ENCODE measurements around the gene MORF4L1.
"Not testable (repeated sequence)": the region's sequence is repeated elsewhere in the genome, so short reads cannot be mapped to it uniquely, and the experiment has no call there.

MORF4L1 gene

DNA sequence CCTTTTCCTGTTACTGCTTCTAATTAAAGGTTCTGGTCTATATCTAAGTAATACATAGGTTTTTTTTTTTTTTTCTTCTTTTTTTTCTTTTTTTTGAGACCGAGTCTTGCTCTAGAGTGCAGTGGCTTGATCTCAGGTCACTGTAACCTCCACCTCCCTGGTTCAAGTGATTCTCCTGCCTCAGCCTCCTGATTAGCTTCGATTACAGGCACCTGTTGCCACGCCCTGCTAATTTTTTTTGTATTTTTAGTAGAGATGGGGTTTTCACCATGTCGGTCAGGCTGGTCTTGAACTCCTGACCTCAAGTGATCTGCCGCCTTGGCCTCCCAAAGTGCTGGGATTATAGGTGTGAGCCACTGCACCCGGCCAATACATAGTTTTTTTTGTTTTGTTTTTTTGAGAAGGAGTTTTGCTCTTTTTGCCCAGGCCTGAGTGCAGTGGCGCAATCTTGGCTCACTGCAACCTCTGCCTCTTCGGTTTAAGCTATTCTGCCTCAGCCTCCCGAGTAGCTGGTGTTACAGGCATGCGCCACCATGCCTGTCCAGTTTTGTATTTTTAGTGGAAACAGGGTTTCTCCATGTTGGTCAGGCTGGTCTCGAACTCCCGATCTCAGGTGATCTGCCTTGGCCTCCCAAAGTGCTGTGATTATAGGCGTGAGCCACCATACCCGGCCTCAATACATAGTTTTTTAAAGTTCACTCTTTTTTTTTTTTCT is 28.3 kb downstream of the MORF4L1 start:
- DNase-seq (ENCODE audit: low read depth in 2 of 2): not testable (repeated sequence)

DNA sequence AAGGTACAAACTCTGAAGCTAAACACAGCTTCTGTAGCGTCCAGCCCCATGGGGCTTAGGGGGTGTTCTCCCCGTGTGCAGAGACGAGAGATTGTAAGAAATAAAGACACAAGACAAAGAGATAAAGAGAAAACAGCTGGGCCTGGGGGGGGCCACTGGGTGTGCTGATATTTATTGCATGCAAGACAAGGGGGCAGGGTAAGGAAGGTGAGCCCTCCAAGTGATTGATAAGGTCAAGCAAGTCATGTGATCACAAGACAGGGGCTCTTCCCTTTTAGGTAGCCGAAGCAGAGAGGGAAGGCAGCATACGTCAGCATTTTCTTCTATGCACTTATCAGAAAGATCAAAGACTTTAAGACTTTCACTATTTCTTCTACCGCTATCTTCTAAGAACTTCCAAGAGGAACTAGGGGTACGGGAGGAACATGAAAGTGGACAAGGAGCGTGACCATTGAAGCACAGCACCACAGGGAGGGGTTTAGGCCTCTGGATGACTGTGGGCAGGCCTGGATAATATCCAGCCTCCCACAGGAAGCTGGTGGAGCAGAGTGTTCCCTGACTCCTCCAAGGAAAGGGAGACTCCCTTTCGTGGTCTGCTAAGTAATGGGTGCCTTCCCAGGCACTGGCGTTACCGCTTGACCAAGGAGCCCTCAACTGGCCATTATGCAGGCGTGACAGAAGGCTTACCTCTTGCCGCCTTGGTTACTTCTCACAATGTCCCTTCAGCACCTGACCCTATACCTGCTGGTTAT is 29.8 kb downstream of the MORF4L1 start:
- not testable (repeated sequence) for DNase-seq (ENCODE audit: low read depth in 2 of 2)

DNA sequence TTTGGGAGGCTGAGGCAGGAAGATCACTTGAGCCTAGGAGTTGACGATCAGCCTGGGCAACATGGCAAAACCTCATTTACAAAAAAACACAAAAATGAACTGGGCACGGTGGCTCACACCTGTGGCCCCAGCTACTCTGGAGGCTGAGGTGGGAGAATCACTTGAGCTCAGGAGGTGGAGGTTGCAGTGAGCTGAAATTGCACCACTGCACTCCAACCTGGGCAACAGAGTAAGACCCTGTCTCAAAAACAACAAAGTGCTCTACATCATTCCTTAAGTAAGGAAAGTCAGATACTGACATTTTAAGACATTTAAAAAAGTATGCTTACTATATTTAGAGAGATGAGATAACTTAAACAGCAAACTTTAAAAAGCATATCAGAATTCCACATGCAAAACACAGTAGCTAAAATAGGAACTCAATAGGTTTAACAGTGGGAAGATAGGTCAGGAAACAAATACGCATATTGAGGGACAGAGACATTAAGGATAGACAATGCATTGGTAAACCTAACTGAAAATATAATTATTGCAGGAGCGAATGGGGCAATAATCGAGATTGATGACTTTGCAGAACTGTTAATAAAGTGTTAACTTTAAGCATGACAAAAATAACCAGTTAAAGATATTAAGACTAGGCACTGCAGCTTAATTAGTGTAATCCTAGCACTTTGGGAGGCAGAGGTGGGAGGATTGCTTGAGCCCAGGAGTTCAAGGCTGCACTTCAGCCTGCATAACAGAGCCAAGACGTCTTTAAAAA is 32.1 kb downstream of the MORF4L1 start:
- DNase-seq (ENCODE audit: low read depth in 2 of 2): no peak

DNA sequence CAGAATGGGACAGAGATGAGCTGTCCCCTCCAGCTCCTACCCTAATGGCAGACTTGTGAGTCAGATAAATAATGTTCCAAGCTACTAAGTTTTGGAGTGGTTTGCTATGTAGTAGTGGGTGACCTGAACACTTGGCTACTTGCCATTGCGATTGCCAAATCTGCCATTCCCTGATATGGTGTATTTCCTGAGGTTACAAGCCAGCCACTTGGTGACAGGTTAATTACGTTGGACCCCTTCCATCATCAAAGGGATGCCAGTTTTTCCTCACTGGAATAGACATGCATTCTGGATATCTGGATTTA is 33.6 kb downstream of the MORF4L1 start:
- DNase-seq (ENCODE audit: low read depth in 2 of 2): no peak

DNA sequence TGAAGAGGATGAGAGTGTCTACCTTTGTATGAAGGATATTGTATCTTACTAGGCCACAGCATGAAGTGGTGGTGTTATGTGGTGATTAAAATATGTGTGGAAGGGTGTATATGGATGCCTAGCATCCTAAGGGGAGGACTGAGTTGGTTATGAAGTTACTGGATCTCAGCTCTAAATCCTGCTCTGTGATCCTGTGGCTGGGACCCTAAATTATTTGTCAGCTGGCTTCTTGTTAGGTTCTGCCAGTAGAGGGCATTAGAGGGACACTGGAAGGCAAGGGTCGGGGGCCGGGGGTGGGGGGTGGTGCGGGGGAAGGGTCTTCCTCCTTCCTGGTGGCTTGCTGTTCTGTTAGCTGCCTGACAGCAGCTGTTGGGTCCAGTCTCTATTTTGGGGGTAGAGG is 34.9 kb downstream of the MORF4L1 start:
- DNase-seq (ENCODE audit: low read depth in 2 of 2): no peak

DNA sequence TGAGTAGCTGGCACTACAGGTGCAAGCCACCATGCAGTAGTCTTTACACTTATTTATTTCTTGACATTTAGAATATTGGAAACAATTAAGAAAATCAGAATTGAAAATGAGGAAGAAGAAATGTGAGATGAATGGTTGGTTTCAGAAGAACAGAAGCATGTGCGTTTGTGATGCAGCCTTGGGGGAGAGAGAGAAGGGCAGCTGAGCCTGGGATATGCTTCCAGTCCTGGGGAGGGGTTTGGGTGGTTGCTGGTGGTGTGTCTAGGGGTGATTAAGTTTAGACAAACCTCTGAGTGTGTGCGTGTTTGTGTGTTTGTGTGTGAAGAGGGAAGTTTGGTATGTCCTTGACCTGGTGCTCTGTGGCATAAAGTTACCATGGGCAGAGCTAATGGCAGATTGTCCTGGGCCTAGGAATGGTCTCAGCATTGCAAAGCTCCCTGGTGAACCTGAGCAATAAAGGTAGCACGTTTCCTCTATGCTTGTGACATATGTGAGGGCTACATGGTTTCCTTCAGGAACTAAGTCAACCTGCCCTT is 36.5 kb downstream of the MORF4L1 start:
- DNase-seq (ENCODE audit: low read depth in 2 of 2): no peak

DNA sequence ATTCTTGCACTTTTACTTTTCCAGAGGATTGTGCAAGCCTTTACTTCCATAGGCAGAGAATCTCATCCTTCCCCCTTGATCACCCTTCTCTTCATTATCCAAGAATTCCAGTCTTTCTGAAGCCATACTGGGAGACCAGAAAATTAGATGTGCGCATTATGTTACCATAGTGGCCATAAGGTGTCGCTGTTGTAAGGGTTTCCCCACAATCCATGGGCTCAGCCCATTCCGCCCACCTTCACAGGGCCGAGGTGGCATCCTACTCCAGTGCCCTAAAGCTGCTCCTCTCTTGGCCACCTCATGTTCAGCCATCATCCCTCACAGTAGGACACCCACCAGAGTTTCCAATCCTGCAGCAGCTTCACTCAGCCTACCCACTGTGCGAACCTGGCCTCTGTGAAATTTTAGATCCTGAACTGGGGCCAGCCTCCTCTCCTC is 37.1 kb downstream of the MORF4L1 start:
- no peak for DNase-seq (ENCODE audit: low read depth in 2 of 2)

DNA sequence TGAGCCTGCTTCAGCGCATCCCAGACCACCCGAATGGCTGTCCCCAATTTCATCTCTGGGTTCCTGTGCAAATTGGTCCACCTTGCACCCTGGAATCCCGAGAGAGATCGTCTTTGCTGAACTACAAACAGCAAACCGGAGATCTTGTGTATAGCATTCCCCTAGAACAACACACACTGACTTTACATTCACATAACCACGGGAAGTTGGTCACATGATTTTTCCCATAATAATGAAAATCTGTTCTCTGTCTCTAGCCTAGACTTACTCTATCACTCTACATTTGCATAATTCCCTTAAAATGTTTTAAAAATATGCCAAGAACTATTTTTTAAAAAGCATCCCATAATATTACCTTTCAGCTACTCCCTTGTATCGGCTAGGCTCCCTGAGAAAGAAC is 37.6 kb downstream of the MORF4L1 start:
- DNase-seq (ENCODE audit: low read depth in 2 of 2): no peak

DNA sequence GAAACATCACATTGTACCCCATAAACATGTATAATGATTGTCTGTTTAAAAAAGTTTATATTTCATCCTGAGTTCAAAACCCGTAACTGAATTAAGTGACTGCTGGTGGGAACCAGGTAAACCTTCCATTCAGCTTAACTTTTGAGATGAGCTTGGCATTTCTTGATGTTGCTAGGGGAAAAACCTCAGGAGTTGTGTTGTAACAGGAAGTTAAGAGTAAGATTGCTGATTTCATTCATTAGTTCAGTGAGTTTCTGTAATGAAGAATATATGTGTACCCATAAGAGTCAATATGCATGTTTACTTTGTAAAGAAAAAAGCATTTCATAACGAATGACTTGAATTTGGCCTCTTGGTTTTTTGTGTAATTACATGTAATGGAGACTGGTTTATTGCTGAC is 39.6 kb downstream of the MORF4L1 start:
- no peak for DNase-seq (ENCODE audit: low read depth in 2 of 2)

DNA sequence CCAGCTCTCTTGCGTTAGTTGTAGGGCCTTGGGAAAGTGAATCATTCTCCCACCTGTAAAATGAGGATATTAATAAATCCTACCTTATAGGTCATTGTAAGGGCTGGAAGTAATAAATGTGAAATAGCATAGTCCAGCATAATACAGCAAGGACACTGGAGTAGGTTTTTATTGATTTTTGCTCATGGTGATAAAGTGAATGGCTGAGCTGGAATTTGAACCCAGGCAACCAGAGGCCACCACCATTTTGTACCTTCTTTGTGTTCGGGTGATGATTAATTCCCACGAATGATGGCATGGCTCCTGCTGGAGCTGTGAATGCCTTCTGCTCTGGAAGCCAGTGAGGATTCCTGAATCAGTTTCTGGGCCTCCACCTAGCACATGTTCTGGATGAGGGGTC is 40.3 kb downstream of the MORF4L1 start:
- no peak for DNase-seq (ENCODE audit: low read depth in 2 of 2)

DNA sequence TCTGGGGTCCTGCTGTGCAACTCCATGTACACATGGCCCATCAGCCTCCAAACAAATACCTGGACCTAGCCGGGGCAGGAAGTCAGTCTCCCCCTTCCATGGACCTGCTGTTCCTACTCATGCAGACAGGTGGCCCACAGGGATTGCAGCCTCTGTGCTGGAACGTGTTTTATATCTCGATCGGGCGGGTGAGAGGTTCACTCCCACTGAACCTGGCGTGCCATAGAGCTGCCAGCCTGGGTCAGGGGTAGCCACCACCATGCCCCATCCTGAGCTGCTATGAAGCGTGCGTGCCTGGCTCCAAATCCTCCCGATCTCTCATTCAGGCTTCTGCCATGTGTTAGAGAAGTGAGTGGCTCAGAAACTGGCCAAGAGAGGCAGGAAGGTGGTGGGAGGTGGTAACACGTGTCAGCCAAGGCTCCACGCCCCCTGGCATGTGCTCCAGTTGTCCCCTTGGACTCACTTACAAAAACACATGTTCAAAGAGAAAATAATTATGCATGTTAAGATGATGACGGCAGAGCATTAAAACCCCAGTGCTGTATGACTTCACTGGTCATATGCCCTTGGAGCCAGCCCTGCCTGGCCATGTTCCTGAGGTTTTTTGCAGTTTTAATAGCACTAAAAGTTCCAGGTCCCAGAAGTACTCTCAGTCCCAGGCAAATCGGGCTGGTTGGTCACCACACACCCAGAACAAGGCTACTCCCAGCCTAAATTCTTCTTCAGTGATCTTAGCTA is 41.5 kb downstream of the MORF4L1 start:
- DNase-seq (ENCODE audit: low read depth in 2 of 2): no peak

DNA sequence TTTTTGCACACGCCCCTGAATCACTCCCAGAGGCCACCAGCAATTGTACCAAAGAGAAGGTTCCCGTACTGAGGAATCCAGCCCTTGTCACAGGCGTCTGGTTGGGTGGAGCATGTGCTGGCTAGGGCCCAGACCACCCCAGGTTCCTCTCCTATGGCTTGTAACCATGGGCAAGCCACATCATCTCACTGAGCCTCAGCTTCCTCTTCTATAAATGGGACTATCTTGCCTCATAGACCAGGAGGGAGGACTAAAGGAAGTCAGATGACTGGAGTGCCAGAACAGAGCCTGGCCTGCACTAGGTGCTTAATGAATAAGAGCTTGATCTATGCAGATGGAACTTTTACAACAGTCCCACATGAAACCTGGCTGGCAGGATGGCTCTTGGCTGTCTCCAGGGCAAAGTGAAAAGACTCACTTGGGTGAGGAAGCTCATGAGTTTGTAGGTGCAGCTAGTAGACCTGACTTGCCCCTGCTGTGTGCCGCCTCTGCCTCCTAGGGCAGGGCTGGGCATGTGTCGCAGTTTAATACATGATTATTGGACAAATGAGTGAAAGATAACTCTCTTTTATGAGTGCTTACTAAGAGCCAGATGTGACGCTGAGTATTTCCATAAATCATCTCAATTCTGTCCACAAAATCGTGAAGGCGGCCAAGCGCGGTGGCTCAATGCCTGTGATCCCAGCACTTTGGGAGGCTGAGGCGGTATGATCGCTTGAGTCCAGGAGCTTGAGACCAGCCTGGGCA is 42.8 kb downstream of the MORF4L1 start:
- DNase-seq (ENCODE audit: low read depth in 2 of 2): no peak

DNA sequence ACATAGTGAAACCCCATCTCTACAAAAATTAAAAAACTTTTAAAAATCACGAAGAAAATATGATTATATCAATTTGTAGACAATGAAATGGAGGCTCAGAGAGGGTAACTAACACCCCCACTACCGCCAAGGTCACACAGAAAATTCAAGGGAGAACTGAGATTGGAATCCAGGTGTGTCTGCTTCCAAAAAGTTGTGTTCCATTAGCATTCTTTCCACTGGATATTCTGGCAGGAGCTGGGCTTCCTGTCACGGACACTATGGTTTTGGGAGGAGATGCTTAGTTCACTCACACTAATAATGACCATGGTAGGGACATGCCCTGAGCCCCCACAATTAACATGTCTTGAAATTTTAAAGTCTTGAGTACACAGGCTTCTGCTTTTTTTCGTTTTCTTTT is 43.4 kb downstream of the MORF4L1 start:
- DNase-seq (ENCODE audit: low read depth in 2 of 2): no peak

DNA sequence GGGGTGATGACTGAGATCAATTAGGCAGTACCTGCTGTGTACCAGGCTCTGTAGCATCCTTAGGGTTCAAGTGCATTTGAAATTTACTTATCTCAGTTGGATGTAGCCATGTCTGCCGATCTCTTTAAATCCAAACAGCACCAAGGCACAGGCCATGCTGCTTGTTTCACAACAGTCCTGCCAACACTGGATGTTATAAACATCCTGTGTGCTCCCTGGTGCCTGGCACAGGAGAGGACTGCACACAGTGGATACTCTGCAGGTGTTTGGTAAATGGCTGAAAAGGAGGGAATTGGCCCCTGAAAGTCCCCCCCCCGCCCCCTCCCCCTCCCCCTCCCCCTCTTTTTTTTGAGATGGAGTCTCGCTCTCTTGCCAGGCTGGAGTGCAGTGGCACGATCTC is 45.2 kb downstream of the MORF4L1 start:
- DNase-seq (ENCODE audit: low read depth in 2 of 2): no peak

DNA sequence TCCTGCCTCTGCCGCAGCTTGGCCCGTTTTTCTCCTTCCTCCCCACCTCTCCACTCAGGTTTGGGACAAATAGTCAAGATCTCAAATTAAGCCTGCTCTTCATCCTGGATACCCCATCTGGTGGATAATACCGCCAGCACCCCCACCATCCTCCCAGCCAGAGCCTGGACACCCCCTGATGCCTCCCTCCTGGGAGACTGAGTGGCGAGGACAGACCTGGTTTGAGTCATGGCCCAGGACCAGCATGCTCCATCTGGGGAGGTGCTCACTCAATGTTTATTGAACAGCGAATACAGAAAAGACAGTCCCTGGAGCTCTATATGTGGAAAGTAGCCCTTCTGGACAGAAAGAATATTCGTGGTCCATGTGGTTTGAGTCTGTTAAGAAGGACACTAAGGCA is 48.8 kb downstream of the MORF4L1 start:
- no peak for DNase-seq (ENCODE audit: low read depth in 2 of 2)

DNA sequence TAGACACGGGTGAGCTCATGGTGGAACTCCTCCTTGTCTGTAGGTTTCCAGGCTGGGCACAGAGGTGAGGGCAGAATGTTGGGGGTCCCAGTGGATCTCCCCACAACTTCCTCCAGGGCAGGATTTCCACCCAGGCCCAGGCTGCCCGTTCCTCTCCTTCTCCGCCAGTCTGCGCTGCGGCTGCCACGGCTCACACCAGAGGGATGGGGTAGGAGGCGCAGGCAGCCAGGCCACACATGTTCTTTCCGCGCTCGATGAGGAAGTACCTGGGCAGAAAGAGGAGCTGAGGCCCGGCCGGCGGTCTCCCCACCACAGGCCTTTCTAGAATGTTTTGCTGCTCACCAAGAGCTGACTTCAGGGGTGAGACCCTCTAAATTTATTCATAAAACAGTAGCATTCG is 49.2 kb downstream of the MORF4L1 start:
- DNase-seq (ENCODE audit: low read depth in 2 of 2): no peak

DNA sequence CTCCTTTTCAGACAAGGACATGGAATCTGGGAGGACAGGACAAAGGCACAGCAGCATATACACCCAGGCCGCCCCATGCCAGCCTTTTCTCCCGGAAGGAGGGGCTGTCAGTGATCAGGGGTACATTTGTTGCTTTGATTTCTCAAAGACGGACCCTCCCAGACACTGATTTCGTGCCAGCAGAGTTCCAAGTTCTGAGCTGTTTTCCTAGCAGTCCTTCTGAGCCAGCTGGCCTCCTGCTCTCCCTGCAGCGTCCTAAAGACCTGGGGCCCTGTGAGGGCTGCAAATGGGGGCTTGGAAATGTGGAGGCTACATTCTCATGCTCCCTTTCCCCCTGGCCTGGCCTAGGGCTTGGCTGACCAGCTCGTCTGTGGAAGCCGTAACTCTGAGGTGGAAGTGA is 49.8 kb downstream of the MORF4L1 start:
- DNase-seq (ENCODE audit: low read depth in 2 of 2): no peak

DNA sequence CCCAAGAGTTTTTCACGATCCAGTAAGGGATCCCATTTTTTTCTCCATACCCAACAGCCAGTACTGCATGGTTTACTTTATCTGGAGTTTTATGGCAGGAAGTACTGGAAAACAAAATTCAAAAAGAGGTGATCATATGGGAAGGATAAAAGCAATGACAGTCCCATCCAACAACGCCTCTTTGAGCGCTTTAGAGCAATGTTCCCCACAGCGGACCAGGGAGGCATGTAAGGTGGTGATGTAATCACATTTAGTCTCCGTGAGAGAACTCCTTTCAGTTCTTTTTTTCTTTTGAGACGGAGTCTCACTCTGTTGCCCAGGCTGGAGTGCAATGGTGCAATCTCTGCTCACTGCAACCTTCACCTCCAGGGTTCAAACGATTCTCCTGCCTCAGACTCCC is 50.3 kb downstream of the MORF4L1 start:
- DNase-seq (ENCODE audit: low read depth in 2 of 2): no peak

DNA sequence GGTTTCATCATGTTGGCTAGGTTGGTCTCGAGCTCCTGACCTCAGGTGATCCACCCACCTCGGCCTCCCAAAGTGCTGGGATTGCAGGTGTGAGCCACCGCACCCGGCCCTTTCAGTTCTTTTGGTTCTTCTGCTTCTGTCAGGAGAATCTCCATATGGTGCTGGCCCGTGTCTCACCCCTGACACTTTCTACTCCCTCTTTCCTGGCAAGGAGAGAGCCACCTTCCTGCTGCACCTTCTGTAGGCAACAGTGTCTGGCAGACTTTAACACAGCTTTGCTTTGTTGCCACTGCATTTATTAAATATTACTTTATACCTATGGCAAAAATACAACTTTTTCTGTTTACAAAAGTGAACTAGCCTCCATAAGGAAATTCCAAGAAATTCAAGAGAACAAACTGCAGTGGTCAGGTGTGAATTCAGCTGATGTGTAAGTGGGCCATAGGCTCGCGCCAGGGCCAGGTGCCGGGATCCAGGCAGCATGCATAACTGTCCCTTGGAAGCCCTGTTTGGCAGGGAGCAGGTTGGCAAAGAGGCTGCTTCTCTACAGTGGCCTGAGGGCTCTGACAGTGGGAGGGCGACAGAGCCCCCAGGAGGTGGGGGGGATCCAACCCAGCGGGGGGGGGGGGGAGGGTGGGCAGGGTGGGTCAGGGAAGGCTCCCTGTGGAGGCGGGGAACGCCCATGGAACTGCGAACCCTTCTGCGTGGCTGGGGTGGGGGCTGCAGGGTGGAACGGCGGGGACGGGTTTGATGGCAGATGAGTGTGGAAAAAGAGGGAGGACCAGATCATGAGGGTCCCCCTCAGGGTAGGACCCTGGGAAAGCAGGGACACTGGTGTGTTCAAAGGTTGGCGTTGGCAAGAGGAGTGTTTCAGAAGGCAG is 51.0 kb downstream of the MORF4L1 start:
- no peak for DNase-seq (ENCODE audit: low read depth in 2 of 2)

DNA sequence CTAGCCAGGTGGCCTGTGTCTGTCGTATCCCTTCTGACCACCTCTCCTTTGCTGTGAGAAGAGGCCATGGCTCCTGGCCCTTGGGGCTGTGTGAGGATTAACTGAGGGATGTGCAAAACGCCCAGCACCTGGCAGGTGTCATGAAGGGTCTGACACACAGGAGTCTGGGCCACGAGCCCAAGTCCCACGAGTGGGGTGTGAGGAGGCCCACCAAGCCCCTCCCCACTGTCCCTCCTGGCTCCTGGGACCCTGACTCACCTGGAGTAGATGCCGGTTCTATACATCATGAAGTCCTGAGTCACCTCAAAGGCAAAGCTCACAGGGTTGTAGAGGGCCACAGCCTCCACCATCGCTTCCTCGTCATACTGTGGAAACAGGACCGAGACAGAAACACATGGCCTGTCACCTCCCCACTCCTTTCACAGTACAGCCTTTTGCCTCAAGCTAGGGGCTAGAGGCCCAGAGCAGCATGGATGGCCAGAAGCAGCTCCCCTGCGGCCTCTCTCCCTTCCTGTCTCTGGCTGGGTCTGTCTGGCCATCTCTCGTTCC is 52.5 kb downstream of the MORF4L1 start:
- no peak for DNase-seq (ENCODE audit: low read depth in 2 of 2)
